HepG2 (cell line): Measurements from ENCODE around the gene REEP2. TPM values are rescaled to one million over a fixed set of nuclear protein-coding genes. Genes with fewer than 3 reads are reported as not detected.

ENCODE experiments used
- ATAC-seq: fragments of 200-7000 bp; cut with Tn5 transposase; 3 replicates; pipeline ENCODE4 v1.9.1; 2020; ENCODE audit warnings: mild to moderate bottlenecking, moderate library complexity
- BruUV-seq: library from RNA; stranded (reverse); fragments of 400-500 nt; replicated peaks from 2 replicates; lab custom pipeline; 2021; lab: Mats Ljungman, UMichigan
- CTCF ChIA-PET: fragments of 300-600 bp; formaldehyde crosslinking; extraction: SDS; loops from one replicate; lab custom pipeline; 2021; ENCODE audit warnings: low total read pairs, inconsistent platforms, low intra/inter-chr PET ratio; lab: Yijun Ruan, JAX
- POLR2A ChIA-PET: fragments of 350-600 bp; sonication (Branson Sonifier 250); formaldehyde crosslinking; loops from one replicate; lab custom pipeline; 2020; ENCODE audit warnings: antibody characterized with exemption, inconsistent platforms; lab: Yijun Ruan, JAX
- DNase-seq: peaks from one replicate; pipeline ENCODE4 v3.0.0-alpha.2; 2015; ENCODE audit warnings: low spot score
- FAIRE-seq: peaks from 3 replicates; lab custom pipeline; 2011; peaks lifted over from hg19 to GRCh38; lab: Jason Lieb, UNC
- H2AFZ ChIP-seq: one replicate; pipeline ENCODE4 v1.6.1; 2011; ENCODE audit warnings: low read length, inconsistent platforms
- H3K27ac ChIP-seq: fragments of 300-600 bp; 3 replicates; pipeline ENCODE4 v1.8.0; 2011; ENCODE audit warnings: mixed run types, mild to moderate bottlenecking, mixed read lengths, low read length, inconsistent platforms; ENCODE audit not compliant: insufficient read depth; ENCODE audit errors: extremely low read length
- H3K27me3 ChIP-seq, 2 experiments: fragments of 200-600 bp in 1 of 2; 2 replicates in 1 of 2; 3 replicates in 1 of 2; pipeline versions ENCODE4 v1.6.0 to v1.8.0; 2011; ENCODE audit warnings: low read length in 2 of 2, mild to moderate bottlenecking in 2 of 2, moderate library complexity in 2 of 2, inconsistent platforms in 1 of 2; ENCODE audit not compliant: insufficient read depth in 2 of 2, control insufficient read depth in 1 of 2
- H3K36me3 ChIP-seq, 2 experiments: fragments of 200-600 bp in 1 of 2; replicated peaks in 1 of 2; 2 replicates in 1 of 2; 3 replicates in 1 of 2; pipeline versions ENCODE4 v1.5.1 to v1.8.0; 2011; ENCODE audit warnings: low read length in 2 of 2, inconsistent platforms in 1 of 2; ENCODE audit not compliant: insufficient read depth in 2 of 2, control insufficient read depth in 1 of 2
- H3K4me1 ChIP-seq: 2 replicates; pipeline ENCODE4 v1.5.1; 2012; ENCODE audit warnings: low read length, inconsistent platforms; ENCODE audit not compliant: insufficient read depth
- H3K4me2 ChIP-seq: 2 replicates; pipeline ENCODE4 v1.6.0; 2011; ENCODE audit warnings: low read depth, low read length, inconsistent platforms
- H3K4me3 ChIP-seq, 3 experiments: fragments of 200-600 bp in 1 of 3; sonication (generic), shearing (Covaris generic) in 1 of 3; replicated peaks in 1 of 3; 2 replicates each; pipeline ENCODE4 v1.5.1; 2011 to 2016; ENCODE audit warnings: low read length in 3 of 3, inconsistent platforms in 2 of 3, low read depth in 2 of 3, mild to moderate bottlenecking in 2 of 3, control low read depth in 1 of 3, mixed read lengths in 1 of 3; ENCODE audit not compliant: insufficient read depth in 1 of 3
- H3K79me2 ChIP-seq: one replicate; pipeline ENCODE4 v1.6.1; 2011; ENCODE audit warnings: low read length, inconsistent platforms; ENCODE audit not compliant: insufficient read depth
- H3K9ac ChIP-seq: 2 replicates; pipeline ENCODE4 v1.6.0; 2011; ENCODE audit warnings: mild to moderate bottlenecking, low read depth, low read length, inconsistent platforms; ENCODE audit not compliant: insufficient read depth
- H3K9me3 ChIP-seq: 2 replicates; pipeline ENCODE4 v1.5.1; 2012; ENCODE audit warnings: mild to moderate bottlenecking, low read length
- H4K20me1 ChIP-seq: 2 replicates; pipeline ENCODE4 v1.6.0; 2011; ENCODE audit warnings: inconsistent platforms, mild to moderate bottlenecking, low read length, moderate library complexity; ENCODE audit not compliant: insufficient read depth
- ARID5B ChIP-seq: IDR thresholded peaks from 2 replicates; pipeline ENCODE4 v1.4.0; 2020; ENCODE audit warnings: mild to moderate bottlenecking, missing genetic modification reagents
- DMTF1 ChIP-seq: sonication (generic); formaldehyde crosslinking; IDR thresholded peaks from 2 replicates; pipeline ENCODE4 v1.4.0; 2020; ENCODE audit warnings: mild to moderate bottlenecking, missing genetic modification reagents
- GTF3A ChIP-seq: sonication (generic); formaldehyde crosslinking; conservative IDR thresholded peaks from 2 replicates; pipeline ENCODE4 v1.4.0; 2020; ENCODE audit warnings: mild to moderate bottlenecking, missing genetic modification reagents
- MIER2 ChIP-seq: IDR thresholded peaks from 2 replicates; pipeline ENCODE4 v1.6.1; 2016; ENCODE audit warnings: missing biosample characterization, missing genetic modification reagents
- NFE2 ChIP-seq: sonication (generic); formaldehyde crosslinking; IDR thresholded peaks from 2 replicates; pipeline ENCODE4 v1.4.0; 2020; ENCODE audit warnings: missing genetic modification reagents
- PRMT3 ChIP-seq: sonication (generic); formaldehyde crosslinking; IDR thresholded peaks from 2 replicates; pipeline ENCODE4 v1.8.1; 2022; ENCODE audit warnings: low read depth, mild to moderate bottlenecking, moderate library complexity, missing genetic modification reagents, borderline replicate concordance
- TOE1 ChIP-seq: sonication (generic); formaldehyde crosslinking; IDR thresholded peaks from 2 replicates; pipeline ENCODE4 v1.4.0; 2020; ENCODE audit warnings: mild to moderate bottlenecking, missing genetic modification reagents
- ZFYVE20 ChIP-seq: sonication (generic); formaldehyde crosslinking; IDR thresholded peaks from 2 replicates; pipeline ENCODE4 v1.8.0; 2023; ENCODE audit warnings: low read depth, mild to moderate bottlenecking, moderate library complexity, missing genetic modification reagents, borderline replicate concordance
- ZKSCAN5 ChIP-seq: sonication (generic); formaldehyde crosslinking; IDR thresholded peaks from 2 replicates; pipeline ENCODE4 v1.5.1; 2020; ENCODE audit warnings: mild to moderate bottlenecking, missing genetic modification reagents
- ZMAT5 ChIP-seq: sonication (generic); formaldehyde crosslinking; IDR thresholded peaks from 2 replicates; pipeline ENCODE4 v1.5.0; 2020; ENCODE audit warnings: mild to moderate bottlenecking, low read depth, missing genetic modification reagents, borderline replicate concordance
- ZNF30 ChIP-seq: sonication (generic); formaldehyde crosslinking; IDR thresholded peaks from 2 replicates; pipeline ENCODE4 v1.5.0; 2020; ENCODE audit warnings: mild to moderate bottlenecking, missing genetic modification reagents
- ZNF558 ChIP-seq: sonication (generic); formaldehyde crosslinking; IDR thresholded peaks from 2 replicates; pipeline ENCODE4 v1.9.0; 2022; ENCODE audit warnings: mild to moderate bottlenecking, missing genetic modification reagents, borderline replicate concordance
- ZNF574 ChIP-seq: sonication (generic); formaldehyde crosslinking; IDR thresholded peaks from 2 replicates; pipeline ENCODE4 v1.4.0; 2020; ENCODE audit warnings: missing genetic modification reagents
- ZNF703 ChIP-seq: sonication (generic); formaldehyde crosslinking; IDR thresholded peaks from 2 replicates; pipeline ENCODE4 v1.5.1; 2020; ENCODE audit warnings: missing genetic modification reagents, mild to moderate bottlenecking, moderate library complexity, borderline replicate concordance
- ZNF776 ChIP-seq: sonication (generic); formaldehyde crosslinking; IDR thresholded peaks from 2 replicates; pipeline ENCODE4 v1.4.0; 2020; ENCODE audit warnings: mild to moderate bottlenecking, missing genetic modification reagents
- ZNF780A ChIP-seq: sonication (generic); formaldehyde crosslinking; IDR thresholded peaks from 2 replicates; pipeline ENCODE4 v1.8.0; 2022; ENCODE audit warnings: mild to moderate bottlenecking, missing genetic modification reagents, moderate library complexity
- WGBS: methylation state at CpG from one replicate; pipeline ENCODE4 v1.1.6; 2017; ENCODE audit warnings: low lambda C conversion rate; 5-methylcytosine and 5-hydroxymethylcytosine counted together
- in situ Hi-C: cut with HindIII; loops from 2 replicates; pipeline ENCODE4 v1.10.0; 2017; ENCODE audit warnings: low pct_unique_long_range_greater_than_20kb; ENCODE audit not compliant: extremely low pct_ligation_motif_present
- intact Hi-C: fragments of 100-400 bp; cut with micrococcal nuclease; formaldehyde crosslinking; loops from one replicate; pipeline ENCODE4 v1.10.0; 2022; ENCODE audit not compliant: unreplicated experiment
- polyA plus RNA-seq, 8 experiments: library from polyadenylated mRNA; depleted of rRNA in 3 of 8; stranded (reverse) in 7 of 8; unstranded in 1 of 8; fragments of >200 nt; fragmentation: Illumina TruSeq in 4 of 8; extraction: Trizol in 4 of 8; gene quantifications; 2 replicates each; pipeline versions ENCODE4 v1.2.1 to v1.2.3, GENCODE V29; 2011 to 2016; ENCODE audit warnings: low read depth in 4 of 8, missing spikeins in 1 of 8, mixed read lengths in 1 of 8; ENCODE audit not compliant: insufficient read depth in 1 of 8
- total RNA-seq, 5 experiments: library from RNA; depleted of rRNA; stranded (reverse); fragments of >200 nt; fragmentation: Illumina TruSeq; extraction: Trizol; gene quantifications; 2 replicates each; pipeline ENCODE4 v1.2.3, GENCODE V29; 2016; ENCODE audit warnings: low read depth in 1 of 5

REEP2 gene
- total and polyA plus RNA-seq, 2 of the 13 experiments (the other 11 are each of a cell fraction or from before 2014, with no cell fraction given) = 5.3 to 7.8 TPM

- 100% methylated on average over 1 of the region's 1 CpG for WGBS
- in situ Hi-C loops = no loop called here
- H3K36me3 ChIP-seq = peaks cover 23 to 69% of the 10 kb centered on the region in 2 experiments
- DNase-seq (no peak), ATAC-seq (no peak), FAIRE-seq (no peak)
- no peak overlapping the region for H3K4me2 ChIP-seq
- H3K27ac ChIP-seq = no peak overlapping the region
- intact Hi-C loops = no loop called here
- no peaks in the 10 kb centered on the region for H3K27me3 ChIP-seq
- H4K20me1 ChIP-seq = no peaks in the 10 kb centered on the region
- POLR2A ChIA-PET = no interaction called here
- H3K9me3 ChIP-seq = no peaks in the 10 kb centered on the region
- no peak overlapping the region for H3K4me3 ChIP-seq
- no peaks in the 10 kb centered on the region for H3K79me2 ChIP-seq
- H3K9ac ChIP-seq = no peak overlapping the region
- no peak overlapping the region for H2AFZ ChIP-seq
- no TSS peak for BruUV-seq
- no peaks in the 10 kb centered on the region for H3K4me1 ChIP-seq
- CTCF ChIA-PET = no interaction called here
- no peak for TF ChIP-seq ZKSCAN5 (CRISPR knock-in tag)
- TF ChIP-seq PRMT3 (CRISPR knock-in tag) = no peak
- TF ChIP-seq ARID5B (CRISPR knock-in tag) = no peak
- no peak for TF ChIP-seq ZNF558 (CRISPR knock-in tag)
- no peak for TF ChIP-seq DMTF1 (CRISPR knock-in tag)
- TF ChIP-seq ZNF776 (CRISPR knock-in tag) = no peak
- no peak for TF ChIP-seq ZNF780A (CRISPR knock-in tag)
- no peak for TF ChIP-seq TOE1 (CRISPR knock-in tag)
- no peak for TF ChIP-seq ZNF703
- no peak for TF ChIP-seq ZNF30
- TF ChIP-seq ZMAT5 (CRISPR knock-in tag) = no peak
- TF ChIP-seq ZNF574 = no peak
- TF ChIP-seq MIER2 (CRISPR knock-in tag) = no peak
- TF ChIP-seq GTF3A = no peak
- TF ChIP-seq ZFYVE20 (CRISPR knock-in tag) = no peak
- TF ChIP-seq NFE2 (CRISPR knock-in tag) = no peak
Measured at GRCh38 chr5:138425079-138425478, 13.8 kb upstream of the REEP2 start.
